CD4-positive, alpha-beta T cell treated with Interleukin-21 for 1 hour (primary cell): ENCODE data around the gene CBX2.

Source experiments
- DNase-seq: peaks from one replicate; pipeline ENCODE4 v3.0.0-alpha.2; 2020

Gene CBX2

GRCh38 chr17:79831265-79832217, 53.6 kb downstream of the CBX2 start:
- no peak for DNase-seq

- no peak for DNase-seq
Measured at GRCh38 chr17:79832218-79833109, 54.5 kb downstream of the CBX2 start.

GRCh38 chr17:79833110-79833450, 55.1 kb downstream of the CBX2 start:
- DNase-seq = no peak

- DNase-seq = no peak
Measured at GRCh38 chr17:79833744-79834564, 56.0 kb downstream of the CBX2 start.

- peak; percentile 55 for DNase-seq
Measured at GRCh38 chr17:79834565-79835469, 56.9 kb downstream of the CBX2 start.

- DNase-seq = no peak
Measured at GRCh38 chr17:79835470-79835899, 57.5 kb downstream of the CBX2 start.

GRCh38 chr17:79835953-79836509, 58.1 kb downstream of the CBX2 start:
- no peak for DNase-seq

GRCh38 chr17:79836510-79836971, 58.6 kb downstream of the CBX2 start:
- DNase-seq = no peak

GRCh38 chr17:79836972-79837887, 59.3 kb downstream of the CBX2 start:
- DNase-seq = peak; percentile 47
